Calu3 (cell line): Measurements from ENCODE around the gene KCNIP3. TPM values are rescaled to one million over a fixed set of nuclear protein-coding genes. Genes with fewer than 3 reads are reported as not detected.

Source experiments
- BruUV-seq: library from RNA; stranded (reverse); fragments of 400-500 nt; replicated peaks from 2 replicates; lab custom pipeline; 2021; lab: Mats Ljungman, UMichigan
- CTCF ChIA-PET: fragments of 300-600 bp; sonication (Branson Sonifier 250); formaldehyde crosslinking; loops from one replicate; lab custom pipeline; 2022; ENCODE audit warnings: antibody characterized with exemption; lab: Charles Lee
- DNase-seq: peaks from one replicate; pipeline ENCODE4 v3.0.0; 2022
- H3K27ac Mint-ChIP-seq: one replicate; pipeline ENCODE4 v1.8.0; 2022; ENCODE audit warnings: mixed read lengths; ENCODE audit not compliant: unreplicated experiment
- H3K27me3 Mint-ChIP-seq: one replicate; pipeline ENCODE4 v1.8.0; 2022; ENCODE audit warnings: mixed read lengths; ENCODE audit not compliant: unreplicated experiment
- H3K36me3 Mint-ChIP-seq: one replicate; pipeline ENCODE4 v1.8.0; 2022; ENCODE audit warnings: mild to moderate bottlenecking, moderate library complexity, mixed read lengths; ENCODE audit not compliant: insufficient read depth, unreplicated experiment
- H3K4me1 Mint-ChIP-seq: one replicate; pipeline ENCODE4 v1.8.0; 2022; ENCODE audit warnings: mild to moderate bottlenecking, low read depth, mixed read lengths; ENCODE audit not compliant: unreplicated experiment
- H3K4me3 Mint-ChIP-seq: one replicate; pipeline ENCODE4 v1.8.0; 2022; ENCODE audit warnings: mild to moderate bottlenecking, low read depth, moderate library complexity, mixed read lengths; ENCODE audit not compliant: unreplicated experiment
- H3K9me3 Mint-ChIP-seq: one replicate; pipeline ENCODE4 v1.8.0; 2022; ENCODE audit warnings: low read depth, mixed read lengths; ENCODE audit not compliant: unreplicated experiment
- CTCF ChIP-seq: fragments of 200-600 bp; IDR thresholded peaks from one replicate; pipeline ENCODE4 v1.8.0; 2022; ENCODE audit warnings: antibody characterized with exemption; ENCODE audit not compliant: unreplicated experiment
- intact Hi-C: fragments of 100-400 bp; cut with micrococcal nuclease; formaldehyde crosslinking; loops from one replicate; pipeline ENCODE4 v1.10.0; 2022; ENCODE audit not compliant: unreplicated experiment
- total RNA-seq: library from RNA; stranded (reverse); gene quantifications from 2 replicates; pipeline ENCODE4 v1.2.3, GENCODE V29; 2022

KCNIP3 gene
- total RNA-seq, 1 experiment from 2014 or later: 1.1 TPM

- intact Hi-C loops: no loop called here
- Mint-ChIP-seq H3K36me3 (peaks cover 7% of the 10 kb centered on the region), H3K4me3 (no peak overlapping the region), H3K27me3 (peaks cover 13% of the 10 kb centered on the region), H3K9me3 (peaks cover 8% of the 10 kb centered on the region), H3K27ac (peak overlapping the region; percentile 46), H3K4me1 (peaks cover 19% of the 10 kb centered on the region)
- DNase-seq: peak; percentile 53
- CTCF ChIA-PET: interaction anchor here (1.3 kb wide), 1 partner anchor 98 kb away, joined by 3 read pairs; no protein-coding TSS in a partner anchor
- no TSS peak for BruUV-seq
- TF ChIP-seq CTCF: no peak
Observed at GRCh38 chr2:95329891-95330793, 33.0 kb downstream of the KCNIP3 start.

GRCh38 chr2:95330794-95331338 lies 33.7 kb downstream of the KCNIP3 start:
- BruUV-seq: no TSS peak
- Mint-ChIP-seq H3K27me3 (peaks cover 13% of the 10 kb centered on the region), H3K27ac (peak overlapping the region; percentile 46), H3K36me3 (peaks cover 7% of the 10 kb centered on the region), H3K4me3 (no peak overlapping the region), H3K9me3 (peaks cover 6% of the 10 kb centered on the region), H3K4me1 (peaks cover 24% of the 10 kb centered on the region)
- TF ChIP-seq CTCF: no peak
- intact Hi-C loops: no loop called here
- DNase-seq: no peak
- CTCF ChIA-PET: interaction anchor here (1.3 kb wide), 1 partner anchor 99 kb away, joined by 3 read pairs; no protein-coding TSS in a partner anchor

GRCh38 chr2:95331606-95332005 lies 34.5 kb downstream of the KCNIP3 start:
- TF ChIP-seq CTCF: no peak
- H3K4me3 Mint-ChIP-seq: no peak overlapping the region
- BruUV-seq: no TSS peak
- H3K27ac Mint-ChIP-seq: no peak overlapping the region
- DNase-seq: no peak
- peaks cover 5% of the 10 kb centered on the region for H3K9me3 Mint-ChIP-seq
- intact Hi-C loops: no loop called here
- peaks cover 7% of the 10 kb centered on the region for H3K36me3 Mint-ChIP-seq
- peaks cover 31% of the 10 kb centered on the region for H3K4me1 Mint-ChIP-seq
- CTCF ChIA-PET: no interaction called here
- H3K27me3 Mint-ChIP-seq: peaks cover 13% of the 10 kb centered on the region

- H3K4me3 Mint-ChIP-seq: no peak overlapping the region
- BruUV-seq: no TSS peak
- H3K27me3 Mint-ChIP-seq: peaks cover 9% of the 10 kb centered on the region
- CTCF ChIA-PET: no interaction called here
- DNase-seq: no peak
- H3K9me3 Mint-ChIP-seq: peaks cover 5% of the 10 kb centered on the region
- H3K27ac Mint-ChIP-seq: no peak overlapping the region
- peaks cover 7% of the 10 kb centered on the region for H3K36me3 Mint-ChIP-seq
- TF ChIP-seq CTCF: no peak
- intact Hi-C loops: no loop called here
- H3K4me1 Mint-ChIP-seq: peaks cover 33% of the 10 kb centered on the region
Observed at GRCh38 chr2:95332036-95332435, 34.9 kb downstream of the KCNIP3 start.
